SK-N-SH treated with all-trans-retinoic acid at 6 μM for 48 hours (cell line): ENCODE results near the gene FOSB.
A peak's percentile ranks its signal among the peaks of the same experiment; 100 is the strongest.

Experiments used
- ATAC-seq: fragments of 200-7000 bp; cut with Tn5 transposase; 3 replicates; pipeline ENCODE4 v1.9.1; 2020; ENCODE audit warnings: mild to moderate bottlenecking, moderate library complexity
- ARNTL ChIP-seq: fragments of 450-650 bp; formaldehyde crosslinking; IDR thresholded peaks from 2 replicates; pipeline ENCODE4 v1.5.0; 2020; ENCODE audit warnings: low read depth, mild to moderate bottlenecking, moderate library complexity, borderline replicate concordance
- CREB5 ChIP-seq: fragments of 250-450 bp; sonication (Bioruptor Pico); IDR thresholded peaks from 2 replicates; pipeline ENCODE4 v1.5.1; 2020; ENCODE audit warnings: low read depth, mild to moderate bottlenecking, moderate library complexity
- CSDC2 ChIP-seq: fragments of 250-450 bp; sonication (Bioruptor Pico); IDR thresholded peaks from 2 replicates; pipeline ENCODE4 v1.5.0; 2020; ENCODE audit warnings: mild to moderate bottlenecking, moderate library complexity
- CSRNP3 ChIP-seq: fragments of 250-450 bp; sonication (Bioruptor Pico); IDR thresholded peaks from 2 replicates; pipeline ENCODE4 v1.5.1; 2021; ENCODE audit warnings: mild to moderate bottlenecking, moderate library complexity
- GLIS3 ChIP-seq: fragments of 250-450 bp; sonication (Bioruptor Pico); IDR thresholded peaks from 2 replicates; pipeline ENCODE4 v1.5.0; 2020; ENCODE audit warnings: mild to moderate bottlenecking, moderate library complexity
- ISL1 ChIP-seq: fragments of 250-450 bp; sonication (Bioruptor Pico); IDR thresholded peaks from 2 replicates; pipeline ENCODE4 v2.1.2; 2022; ENCODE audit warnings: mild to moderate bottlenecking, moderate library complexity
- OSR1 ChIP-seq: fragments of 250-450 bp; sonication (Bioruptor Pico); IDR thresholded peaks from 2 replicates; pipeline ENCODE4 v1.8.0; 2022; ENCODE audit warnings: moderate library complexity, mild to moderate bottlenecking, inconsistent platforms
- PATZ1 ChIP-seq: fragments of 250-450 bp; sonication (Bioruptor Pico); IDR thresholded peaks from 2 replicates; pipeline ENCODE4 v1.8.0; 2020; ENCODE audit warnings: mild to moderate bottlenecking, moderate library complexity, borderline replicate concordance
- POU6F1 ChIP-seq: fragments of 250-450 bp; sonication (Bioruptor Pico); IDR thresholded peaks from 2 replicates; pipeline ENCODE4 v1.8.0; 2021; ENCODE audit warnings: low read depth, mild to moderate bottlenecking, moderate library complexity, borderline replicate concordance
- PPARA ChIP-seq: fragments of 250-450 bp; sonication (Bioruptor Pico); IDR thresholded peaks from 2 replicates; pipeline ENCODE4 v1.5.0; 2020; ENCODE audit warnings: mild to moderate bottlenecking, borderline replicate concordance
- RARB ChIP-seq: fragments of 250-450 bp; sonication (Bioruptor Pico); IDR thresholded peaks from 2 replicates; pipeline ENCODE4 v1.8.0; 2021; ENCODE audit warnings: mild to moderate bottlenecking, moderate library complexity
- SNAI2 ChIP-seq: fragments of 250-450 bp; sonication (Bioruptor Pico); IDR thresholded peaks from 2 replicates; pipeline ENCODE4 v1.5.0; 2020; ENCODE audit warnings: mild to moderate bottlenecking, moderate library complexity
- TCF4 ChIP-seq: fragments of 250-450 bp; sonication (Bioruptor Pico); IDR thresholded peaks from 2 replicates; pipeline ENCODE4 v1.8.0; 2021; ENCODE audit warnings: mild to moderate bottlenecking, moderate library complexity, borderline replicate concordance
- TSHZ2 ChIP-seq: fragments of 250-450 bp; sonication (Bioruptor Pico); IDR thresholded peaks from 2 replicates; pipeline ENCODE4 v1.5.0; 2020; ENCODE audit warnings: mild to moderate bottlenecking, moderate library complexity
- ZC3H10 ChIP-seq: fragments of 250-450 bp; sonication (Bioruptor Pico); IDR thresholded peaks from 2 replicates; pipeline ENCODE4 v1.5.1; 2021; ENCODE audit warnings: mild to moderate bottlenecking, moderate library complexity
- ZFP3 ChIP-seq: fragments of 250-450 bp; sonication (Bioruptor Pico); IDR thresholded peaks from 2 replicates; pipeline ENCODE4 v1.5.0; 2020; ENCODE audit warnings: mild to moderate bottlenecking, moderate library complexity
- ZFP30 ChIP-seq: fragments of 450-650 bp; formaldehyde crosslinking; IDR thresholded peaks from 2 replicates; pipeline ENCODE4 v1.5.0; 2022; ENCODE audit warnings: mild to moderate bottlenecking, moderate library complexity
- ZNF565 ChIP-seq: fragments of 450-650 bp; formaldehyde crosslinking; conservative IDR thresholded peaks from 2 replicates; pipeline ENCODE4 v1.5.0; 2020; ENCODE audit warnings: low read depth, mild to moderate bottlenecking, moderate library complexity
- ZNF70 ChIP-seq: fragments of 450-650 bp; formaldehyde crosslinking; IDR thresholded peaks from 2 replicates; pipeline ENCODE4 v1.5.0; 2020; ENCODE audit warnings: mild to moderate bottlenecking, moderate library complexity

FOSB gene

GRCh38 chr19:45522010-45522941 lies 54.5 kb downstream of the FOSB start:
- ATAC-seq: no peak
- no peak for TF ChIP-seq PPARA (CRISPR knock-in tag)
- TF ChIP-seq ZNF70: no peak
- no peak for TF ChIP-seq ZFP30 (CRISPR knock-in tag)
- TF ChIP-seq RARB (CRISPR knock-in tag): no peak
- no peak for TF ChIP-seq POU6F1 (CRISPR knock-in tag)
- no peak for TF ChIP-seq CSDC2 (CRISPR knock-in tag)
- TF ChIP-seq TCF4 (CRISPR knock-in tag): no peak
- no peak for TF ChIP-seq CSRNP3 (CRISPR knock-in tag)
- TF ChIP-seq SNAI2 (CRISPR knock-in tag): no peak
- no peak for TF ChIP-seq OSR1 (CRISPR knock-in tag)

GRCh38 chr19:45523642-45524256 lies 56.0 kb downstream of the FOSB start:
- TF ChIP-seq ARNTL (CRISPR knock-in tag) (no peak), GLIS3 (CRISPR knock-in tag) (no peak), PPARA (CRISPR knock-in tag) (no peak), PATZ1 (CRISPR knock-in tag) (no peak), ISL1 (no peak), CSRNP3 (CRISPR knock-in tag) (no peak), ZFP30 (CRISPR knock-in tag) (no peak), CSDC2 (CRISPR knock-in tag) (no peak), ZNF70 (no peak), POU6F1 (CRISPR knock-in tag) (no peak), SNAI2 (CRISPR knock-in tag) (no peak), RARB (CRISPR knock-in tag) (no peak), TSHZ2 (no peak), TCF4 (CRISPR knock-in tag) (no peak), ZNF565 (CRISPR knock-in tag) (no peak), ZFP3 (CRISPR knock-in tag) (no peak), CREB5 (CRISPR knock-in tag) (no peak), ZC3H10 (CRISPR knock-in tag) (no peak)
- peak; percentile 97 for ATAC-seq
